SU-DHL-6 (cell line): ENCODE results near the gene SLC24A1.

Source experiments
- EZH2phosphoT487 ChIP-seq: fragments of 200-600 bp; sonication (generic), shearing (Covaris generic); conservative IDR thresholded peaks from 2 replicates; pipeline ENCODE4 v1.6.1; 2018; ENCODE audit warnings: mild to moderate bottlenecking, antibody characterized with exemption, low read length, moderate library complexity, mixed read lengths
- TF ChIP-seq, protein P1 (sequence below): fragments of 200-600 bp; sonication (generic); IDR thresholded peaks from one replicate; pipeline ENCODE4 v1.5.1; 2017; ENCODE audit warnings: antibody characterized with exemption, mild to moderate bottlenecking, low read length, moderate library complexity; ENCODE audit not compliant: insufficient read depth, poor library complexity, severe bottlenecking

DNA sequence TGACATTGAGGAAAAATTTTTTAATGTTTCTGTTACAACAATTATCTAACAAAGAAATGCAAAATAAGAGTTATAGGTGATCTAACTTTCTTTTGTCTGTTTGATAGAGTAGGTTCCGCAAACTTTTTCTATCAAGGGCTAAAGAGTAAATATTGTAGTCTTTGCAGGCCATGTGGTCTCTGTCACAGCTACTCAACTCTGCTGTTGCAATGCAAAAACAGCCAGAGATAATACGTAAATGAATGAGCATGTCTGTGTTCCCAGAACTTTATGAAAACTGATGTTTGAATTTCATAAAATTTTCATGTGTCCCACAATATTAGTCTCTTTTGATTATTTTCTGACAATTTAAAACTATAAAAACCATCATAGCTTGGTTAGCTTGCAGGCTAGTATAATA lies 73.3 kb downstream of the SLC24A1 start:
- TF ChIP-seq, protein P1, sequence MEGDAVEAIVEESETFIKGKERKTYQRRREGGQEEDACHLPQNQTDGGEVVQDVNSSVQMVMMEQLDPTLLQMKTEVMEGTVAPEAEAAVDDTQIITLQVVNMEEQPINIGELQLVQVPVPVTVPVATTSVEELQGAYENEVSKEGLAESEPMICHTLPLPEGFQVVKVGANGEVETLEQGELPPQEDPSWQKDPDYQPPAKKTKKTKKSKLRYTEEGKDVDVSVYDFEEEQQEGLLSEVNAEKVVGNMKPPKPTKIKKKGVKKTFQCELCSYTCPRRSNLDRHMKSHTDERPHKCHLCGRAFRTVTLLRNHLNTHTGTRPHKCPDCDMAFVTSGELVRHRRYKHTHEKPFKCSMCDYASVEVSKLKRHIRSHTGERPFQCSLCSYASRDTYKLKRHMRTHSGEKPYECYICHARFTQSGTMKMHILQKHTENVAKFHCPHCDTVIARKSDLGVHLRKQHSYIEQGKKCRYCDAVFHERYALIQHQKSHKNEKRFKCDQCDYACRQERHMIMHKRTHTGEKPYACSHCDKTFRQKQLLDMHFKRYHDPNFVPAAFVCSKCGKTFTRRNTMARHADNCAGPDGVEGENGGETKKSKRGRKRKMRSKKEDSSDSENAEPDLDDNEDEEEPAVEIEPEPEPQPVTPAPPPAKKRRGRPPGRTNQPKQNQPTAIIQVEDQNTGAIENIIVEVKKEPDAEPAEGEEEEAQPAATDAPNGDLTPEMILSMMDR = no peak
- TF ChIP-seq EZH2phosphoT487 = no peak
